Uterus (tissue), 4 donors: Measurements from ENCODE around the gene MED17. TPM values are rescaled to one million over a fixed set of nuclear protein-coding genes. Genes with fewer than 3 reads are reported as not detected.
"Not testable (repeated sequence)": the region's sequence is repeated elsewhere in the genome, so short reads cannot be mapped to it uniquely, and the experiment has no call there.

ENCODE experiments used
- DNase-seq, 2 donors: peaks; one replicate each; pipeline ENCODE4 v3.0.0-alpha.2; 2019 to 2020
- H3K27ac ChIP-seq, 2 donors: fragments of 200-600 bp; sonication (generic); 1 replicate in 1 of 2; 2 replicates in 1 of 2; pipeline ENCODE4 v1.5.1; 2016 to 2018
- H3K27me3 ChIP-seq, 2 donors: fragments of 200-600 bp; sonication (generic); one replicate each; pipeline ENCODE4 v1.5.1; 2018 to 2019; ENCODE audit warnings: control low read depth in 1 of 2
- H3K36me3 ChIP-seq, 2 donors: fragments of 200-600 bp; sonication (generic); one replicate each; pipeline ENCODE4 v1.5.1; 2019; ENCODE audit warnings: control low read depth in 1 of 2
- H3K4me1 ChIP-seq, 2 donors: fragments of 200-600 bp; sonication (generic); one replicate each; pipeline ENCODE4 v1.5.1; 2018 to 2019; ENCODE audit warnings: control low read depth in 1 of 2
- H3K4me3 ChIP-seq, 2 donors: fragments of 200-600 bp; sonication (generic); 1 replicate in 1 of 2; 2 replicates in 1 of 2; pipeline ENCODE4 v1.5.1; 2018 to 2019; ENCODE audit warnings: mild to moderate bottlenecking in 1 of 2
- H3K9me3 ChIP-seq, 2 donors: fragments of 200-600 bp; sonication (generic); one replicate each; pipeline ENCODE4 v1.5.1; 2019; ENCODE audit warnings: control low read depth in 1 of 2
- POLR2A ChIP-seq, 2 donors: fragments of 450-650 bp; IDR thresholded peaks; one replicate each; pipeline ENCODE4 v1.6.1; 2016; ENCODE audit warnings: antibody characterized with exemption in 2 of 2, mild to moderate bottlenecking in 1 of 2, moderate library complexity in 1 of 2
- intact Hi-C: fragments of 100-400 bp; cut with DNase I; formaldehyde crosslinking; loops from one replicate; pipeline ENCODE4 v1.15.1; 2023; ENCODE audit warnings: low total_unique reads
- total RNA-seq, 4 donors: library from RNA; depleted of rRNA in 3 of 4; stranded (reverse); fragments of >200 nt in 3 of 4; gene quantifications; one replicate each; pipeline versions ENCODE4 v1.1.0 to v1.2.4, GENCODE V29; 2014 to 2023
- TF ChIP-seq, protein P1 (sequence below), 4 experiments: fragments of 200-600 bp in 2 of 4; fragments of 450-650 bp in 2 of 4; sonication (generic) in 2 of 4; IDR thresholded peaks; one replicate each; pipeline ENCODE4 v1.5.1; 2016 to 2019; ENCODE audit warnings: antibody characterized with exemption in 4 of 4, mild to moderate bottlenecking in 2 of 4, moderate library complexity in 1 of 4
- donor health status: DM: yes; HTN: yes; CAD: no.

MED17 gene
- total RNA-seq, 4 donors from 2014 or later, result 35.1 to 64.8 (median 56.4) TPM

DNA sequence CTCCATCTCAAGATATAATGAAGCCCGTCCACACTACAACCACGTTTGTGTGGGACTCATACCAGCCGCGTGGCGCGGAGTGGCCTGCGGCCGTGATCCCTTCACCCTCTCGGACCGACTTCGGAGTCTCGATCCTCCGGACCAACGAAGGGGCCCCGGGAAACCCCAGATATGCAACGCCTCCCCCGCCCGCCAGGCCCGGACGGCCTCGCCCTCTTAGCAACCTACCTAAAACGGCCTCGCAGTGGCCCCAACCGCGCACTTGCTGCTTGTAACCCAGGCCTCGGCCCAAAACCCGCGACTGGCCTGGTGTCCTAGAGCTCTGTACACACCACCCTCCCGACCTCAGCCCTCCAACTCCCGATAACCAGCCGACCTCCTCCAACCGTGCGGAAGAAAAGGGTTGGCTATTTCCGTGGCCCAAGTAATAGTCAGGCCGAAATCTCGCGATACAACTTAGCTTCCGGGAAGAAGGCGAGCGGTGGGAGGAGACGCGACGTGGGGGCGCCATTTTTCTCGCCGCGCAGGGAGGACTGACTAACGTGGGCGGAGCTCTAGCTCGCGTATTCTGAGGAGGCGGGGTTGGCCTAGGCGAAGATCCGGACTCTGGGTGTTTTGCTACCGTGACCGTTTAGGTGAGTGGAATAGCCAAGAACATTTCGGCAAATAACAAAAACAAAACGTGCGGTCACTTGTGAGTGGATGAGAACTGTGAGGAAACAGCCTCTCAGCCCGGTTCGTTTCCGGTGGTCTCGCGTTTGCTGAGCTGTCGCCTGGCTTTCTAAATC lies 42.8 kb upstream of the MED17 start, which contains the start of the genes C11orf54 and TAF1D:
C11orf54 (plus strand) TSS at position 579 of the 788 bp plus-strand sequence. CDS start 5,722 bp downstream, outside the sequence.
TAF1D (minus strand) TSS at position 402 of the 788 bp plus-strand sequence. CDS start 2,191 bp downstream, outside the sequence.
- Histone ChIP-seq H3K36me3 (no peaks in the 10 kb centered on the region), H3K4me3 (peak within 1 kb of the TSS; percentile 77 to 80), H3K27ac (peak within 1 kb of the TSS; percentile 91 to 94), H3K27me3 (no peaks in the 10 kb centered on the region), H3K9me3 (no peaks in the 10 kb centered on the region), H3K4me1 (peaks cover 5 to 12% of the 10 kb centered on the region in 2 donors)
- peak; percentile 98 for DNase-seq
- peak; percentile 59 to 74 for TF ChIP-seq POLR2A (IDR thresholded peaks at IDR 0.05)
- TF ChIP-seq, protein P1, sequence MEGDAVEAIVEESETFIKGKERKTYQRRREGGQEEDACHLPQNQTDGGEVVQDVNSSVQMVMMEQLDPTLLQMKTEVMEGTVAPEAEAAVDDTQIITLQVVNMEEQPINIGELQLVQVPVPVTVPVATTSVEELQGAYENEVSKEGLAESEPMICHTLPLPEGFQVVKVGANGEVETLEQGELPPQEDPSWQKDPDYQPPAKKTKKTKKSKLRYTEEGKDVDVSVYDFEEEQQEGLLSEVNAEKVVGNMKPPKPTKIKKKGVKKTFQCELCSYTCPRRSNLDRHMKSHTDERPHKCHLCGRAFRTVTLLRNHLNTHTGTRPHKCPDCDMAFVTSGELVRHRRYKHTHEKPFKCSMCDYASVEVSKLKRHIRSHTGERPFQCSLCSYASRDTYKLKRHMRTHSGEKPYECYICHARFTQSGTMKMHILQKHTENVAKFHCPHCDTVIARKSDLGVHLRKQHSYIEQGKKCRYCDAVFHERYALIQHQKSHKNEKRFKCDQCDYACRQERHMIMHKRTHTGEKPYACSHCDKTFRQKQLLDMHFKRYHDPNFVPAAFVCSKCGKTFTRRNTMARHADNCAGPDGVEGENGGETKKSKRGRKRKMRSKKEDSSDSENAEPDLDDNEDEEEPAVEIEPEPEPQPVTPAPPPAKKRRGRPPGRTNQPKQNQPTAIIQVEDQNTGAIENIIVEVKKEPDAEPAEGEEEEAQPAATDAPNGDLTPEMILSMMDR (IDR thresholded peaks at IDR 0.05), result peak in 1 of 4 experiments; percentile 8
- intact Hi-C loops, result no loop called here

DNA sequence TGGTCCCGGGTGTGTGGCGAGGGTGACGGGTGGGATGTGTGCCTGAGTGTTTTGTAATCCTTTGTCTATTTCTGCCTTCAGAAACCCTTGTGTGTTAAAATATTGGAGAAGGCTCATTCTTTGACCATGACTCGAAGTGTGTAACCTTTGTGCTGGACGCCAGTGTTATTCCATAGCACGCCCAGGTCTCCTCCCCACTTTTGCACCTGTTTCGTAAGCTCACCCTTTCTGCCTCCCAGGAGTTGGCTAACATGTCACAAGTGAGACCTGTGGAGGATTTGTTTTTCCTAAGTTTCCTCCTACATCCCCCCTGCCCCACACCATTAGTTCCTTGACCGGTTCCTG lies 42.2 kb upstream of the MED17 start:
- no peaks in the 10 kb centered on the region for H3K27me3 ChIP-seq
- intact Hi-C loops, result no loop called here

DNA sequence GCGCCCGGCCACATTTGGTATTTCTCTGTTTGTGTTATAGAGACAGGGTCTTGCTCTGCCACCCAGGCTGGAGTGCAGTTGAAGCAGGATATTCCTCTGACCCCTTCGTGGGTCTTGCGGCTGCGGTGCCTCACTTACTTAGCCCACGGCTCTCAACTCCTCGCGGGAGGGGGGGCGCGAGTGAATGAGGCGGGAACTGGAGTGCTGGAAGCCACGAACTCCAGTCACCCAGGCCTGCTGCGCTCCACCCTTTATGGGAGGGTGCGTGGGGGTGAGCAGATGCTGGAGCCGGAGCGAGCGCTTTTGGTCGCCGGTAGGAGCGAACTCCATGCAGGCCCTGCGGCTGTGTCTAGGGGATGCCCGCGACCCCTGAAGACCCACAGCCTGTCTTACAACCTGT lies 40.8 kb upstream of the MED17 start:
- Histone ChIP-seq H3K27ac (no peak overlapping the region), H3K4me1 (peaks cover 3 to 12% of the 10 kb centered on the region in 2 donors), H3K4me3 (no peak overlapping the region), H3K36me3 (no peaks in the 10 kb centered on the region), H3K9me3 (no peaks in the 10 kb centered on the region), H3K27me3 (no peaks in the 10 kb centered on the region)
- no peak for TF ChIP-seq POLR2A (IDR thresholded peaks at IDR 0.05)
- intact Hi-C loops, result no loop called here
- no peak for DNase-seq

More for the DNA sequence above, 42.2 kb upstream of the MED17 start:
- H3K9me3 ChIP-seq, result no peaks in the 10 kb centered on the region
- peak overlapping the region; percentile 91 to 94 for H3K27ac ChIP-seq
- TF ChIP-seq POLR2A (IDR thresholded peaks at IDR 0.05), result no peak
- TF ChIP-seq, protein P1 (IDR thresholded peaks at IDR 0.05), result no peak
- H3K4me1 ChIP-seq, result peaks cover 5 to 12% of the 10 kb centered on the region in 2 donors
- peak overlapping the region; percentile 77 to 80 for H3K4me3 ChIP-seq
- peak in 1 of 2 donors; percentile 68 for DNase-seq
- H3K36me3 ChIP-seq, result no peaks in the 10 kb centered on the region

DNA sequence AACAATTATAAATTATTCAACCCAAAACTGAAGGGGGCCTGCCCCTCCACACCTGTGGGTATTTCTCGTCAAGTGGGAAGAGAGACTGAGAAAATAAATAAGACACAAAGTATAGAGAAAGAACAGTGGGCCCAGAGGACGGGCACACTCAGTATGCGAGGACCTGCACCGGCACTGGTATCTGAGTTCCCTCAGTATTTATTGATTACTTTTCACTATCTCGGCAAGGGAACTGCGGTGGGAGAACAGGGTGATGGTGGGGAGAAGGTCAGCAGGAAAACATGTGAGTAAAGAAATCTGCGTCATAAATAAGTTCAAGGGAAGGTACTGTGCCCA lies 39.4 kb upstream of the MED17 start:
- intact Hi-C loops, result no loop called here
- Histone ChIP-seq H3K27ac (no peak overlapping the region), H3K9me3 (no peaks in the 10 kb centered on the region), H3K27me3 (no peaks in the 10 kb centered on the region), H3K4me1 (no peaks in the 10 kb centered on the region), H3K36me3 (no peaks in the 10 kb centered on the region), H3K4me3 (no peak overlapping the region)
- DNase-seq, result no peak
- TF ChIP-seq POLR2A (IDR thresholded peaks at IDR 0.05), result no peak
- TF ChIP-seq, protein P1 (IDR thresholded peaks at IDR 0.05), result no peak

DNA sequence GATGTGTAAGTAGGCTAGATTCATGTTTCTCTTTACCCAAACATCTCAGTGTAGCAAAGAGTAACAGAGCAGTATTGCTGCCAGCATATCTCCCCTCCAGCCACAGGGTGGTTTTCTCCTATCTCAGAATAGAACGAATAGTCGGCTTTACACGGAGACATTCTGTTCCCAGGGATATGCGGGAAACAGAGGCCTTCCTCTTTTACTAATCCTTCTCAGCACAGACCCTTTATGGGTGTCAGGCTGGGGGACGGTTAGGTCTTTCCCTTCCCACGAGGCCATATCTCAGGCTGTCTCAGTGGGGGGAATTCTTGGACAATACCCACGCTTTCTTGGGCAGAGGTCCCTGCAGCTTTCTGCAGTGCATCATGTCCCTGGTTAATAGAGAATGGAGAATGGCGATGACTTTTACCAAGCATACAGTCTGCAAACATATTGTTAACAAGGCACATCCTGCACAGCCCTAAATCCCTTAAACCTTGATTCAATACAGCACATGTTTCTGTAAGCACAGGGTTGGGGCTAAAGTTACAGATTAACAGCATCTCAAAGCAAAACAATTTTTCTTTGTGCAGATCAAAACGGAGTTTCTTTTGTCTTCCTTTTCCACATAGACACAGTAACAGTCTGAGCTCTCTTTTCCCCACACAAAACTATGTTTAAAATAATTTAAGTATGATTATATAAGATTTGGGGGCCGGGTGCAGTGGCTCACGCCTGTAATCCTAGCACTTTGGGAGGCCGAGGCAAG lies 38.9 kb upstream of the MED17 start:
- H3K4me3 ChIP-seq, intact Hi-C loops, DNase-seq, H3K4me1 ChIP-seq, H3K9me3 ChIP-seq, H3K27me3 ChIP-seq, H3K27ac ChIP-seq, H3K36me3 ChIP-seq: not testable (repeated sequence)

DNA sequence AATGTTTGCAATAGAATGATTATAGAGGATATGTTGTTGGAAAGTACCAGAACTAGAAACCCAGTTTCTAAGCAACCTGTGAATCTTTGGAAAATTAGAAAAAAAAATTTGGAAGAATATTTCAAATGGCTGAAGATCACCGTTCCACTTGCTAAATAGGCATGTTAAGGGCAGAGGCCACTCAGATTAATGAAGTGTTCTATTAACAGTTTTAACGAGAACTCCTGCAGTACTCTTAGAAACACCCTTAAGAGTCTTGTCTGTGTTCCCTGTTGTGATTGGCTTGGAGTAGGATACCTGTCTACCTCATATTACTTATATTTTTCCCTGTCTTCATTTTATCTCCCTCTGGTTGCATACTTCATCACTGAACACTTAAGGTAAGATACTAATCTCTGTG lies 38.0 kb upstream of the MED17 start:
- Histone ChIP-seq H3K4me1 (no peaks in the 10 kb centered on the region), H3K27me3 (no peaks in the 10 kb centered on the region), H3K4me3 (no peak overlapping the region), H3K27ac (no peak overlapping the region), H3K36me3 (no peaks in the 10 kb centered on the region), H3K9me3 (no peaks in the 10 kb centered on the region)
- TF ChIP-seq POLR2A (IDR thresholded peaks at IDR 0.05), result no peak
- TF ChIP-seq, protein P1 (IDR thresholded peaks at IDR 0.05), result no peak
- intact Hi-C loops, result no loop called here
- no peak for DNase-seq
